Measurements from ENCODE around the gene FRAT2. TPM values are rescaled to one million over a fixed set of nuclear protein-coding genes. Genes with fewer than 3 reads are reported as not detected.

Gene FRAT2
- total and polyA plus RNA-seq, 4 experiments from 2014 or later: 13.1 to 30.4 (median 22.1) TPM

DNA sequence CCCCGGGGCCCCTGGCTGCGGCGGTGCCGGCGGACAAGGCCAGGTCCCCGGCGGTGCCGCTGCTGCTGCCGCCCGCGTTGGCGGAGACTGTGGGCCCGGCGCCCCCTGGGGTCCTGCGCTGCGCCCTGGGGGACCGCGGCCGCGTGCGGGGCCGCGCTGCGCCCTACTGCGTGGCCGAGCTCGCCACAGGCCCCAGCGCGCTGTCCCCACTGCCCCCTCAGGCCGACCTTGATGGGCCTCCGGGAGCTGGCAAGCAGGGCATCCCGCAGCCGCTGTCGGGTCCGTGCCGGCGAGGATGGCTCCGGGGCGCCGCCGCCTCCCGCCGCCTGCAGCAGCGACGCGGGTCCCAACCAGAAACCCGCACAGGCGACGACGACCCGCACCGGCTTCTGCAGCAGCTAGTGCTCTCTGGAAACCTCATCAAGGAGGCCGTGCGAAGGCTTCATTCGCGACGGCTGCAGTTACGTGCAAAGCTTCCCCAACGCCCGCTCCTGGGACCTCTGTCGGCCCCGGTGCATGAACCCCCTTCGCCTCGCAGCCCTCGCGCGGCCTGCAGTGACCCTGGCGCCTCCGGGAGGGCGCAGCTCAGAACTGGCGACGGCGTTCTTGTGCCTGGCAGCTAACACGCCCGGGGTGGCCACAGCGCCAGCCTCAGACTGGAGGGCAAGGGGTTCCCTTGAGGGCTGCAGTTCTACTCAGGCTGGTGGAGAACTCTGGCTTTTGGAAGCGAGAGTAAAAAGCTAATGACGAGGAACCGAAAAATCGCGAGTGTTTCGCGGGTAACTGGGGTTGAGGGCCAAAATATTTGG is 14.7 kb downstream of the FRAT2 start:
- H3K27me3 Mint-ChIP-seq: peaks cover 0 to 3% of the 10 kb centered on the region in 2 donors
- intact Hi-C loops (cut with micrococcal nuclease): loop anchor here (1.0 to 10.0 kb wide), 6 partner anchors 14 to 485 kb away; partner anchors contain the start of genes ARHGAP19, FRAT2, LCOR and MMS19
- H3K36me3 Mint-ChIP-seq: peaks cover 0 to 17% of the 10 kb centered on the region in 2 donors
- no peaks in the 10 kb centered on the region for H3K9me3 ChIP-seq (ENCODE audit: control insufficient read depth in 1 of 2, low read length in 2 of 2)
- peak overlapping the region; percentile 99 for H3K27ac ChIP-seq (ENCODE audit: low read depth, low read length)
- peak overlapping the region; percentile 90 to 98 (median 92) for H3K4me3 Mint-ChIP-seq
- ChIA-PET CTCF (ENCODE audit: partially characterized antibody) (interaction anchor here (0.7 to 3.5 kb wide), 11 partner anchors 9 to 81 kb away, joined by 3 to 18 read pairs (median 5); partner anchors contain the start of genes ARHGAP19, FRAT2 and RRP12), POLR2A (ENCODE audit: partially characterized antibody) (interaction anchor here (0.5 to 7.6 kb wide), 21 partner anchors 11 to 1190 kb away, joined by 3 to 265 read pairs (median 5); partner anchors contain the start of genes ARHGAP19, AVPI1, FRAT2 and R3HCC1L)
- peak overlapping the region; percentile 49 to 84 for H3K4me3 ChIP-seq (ENCODE audit: low read length in 2 of 2)
- peaks cover 16 to 44% (median 31%) of the 10 kb centered on the region in 4 donors for H3K4me1 Mint-ChIP-seq
- H3K27me3 ChIP-seq (ENCODE audit: insufficient read depth, low read length): no peaks in the 10 kb centered on the region
- H3K27ac Mint-ChIP-seq: peak overlapping the region; percentile 93 to 96 (median 94)
- peaks cover 0 to 1% (median 0%) of the 10 kb centered on the region in 8 donors for H3K9me3 Mint-ChIP-seq
- peak; percentile 61 to 72 (median 67) for DNase-seq
- peaks cover 21% of the 10 kb centered on the region for H3K4me1 ChIP-seq (ENCODE audit: insufficient read depth, low read length)
- H3K36me3 ChIP-seq (ENCODE audit: insufficient read depth, low read length): no peaks in the 10 kb centered on the region

GRCh38 chr10:97318772-97319651 is 15.5 kb downstream of the FRAT2 start, which contains the start of gene FRAT1:
FRAT1 (plus strand) TSS chr10:97319271; CDS start chr10:97319454, 183 bp downstream.
- Mint-ChIP-seq H3K9me3 (peaks cover 0 to 1% (median 0%) of the 10 kb centered on the region in 8 donors), H3K4me1 (peaks cover 16 to 44% (median 31%) of the 10 kb centered on the region in 4 donors), H3K36me3 (peaks cover 0 to 17% of the 10 kb centered on the region in 2 donors), H3K27ac (peak within 1 kb of the TSS; percentile 96 to 100 (median 99)), H3K4me3 (peak within 1 kb of the TSS; percentile 93 to 99 (median 96)), H3K27me3 (peaks cover 0 to 3% of the 10 kb centered on the region in 2 donors)
- Histone ChIP-seq H3K4me1 (ENCODE audit: insufficient read depth, low read length) (peaks cover 21% of the 10 kb centered on the region), H3K27me3 (ENCODE audit: insufficient read depth, low read length) (no peaks in the 10 kb centered on the region), H3K4me3 (ENCODE audit: low read length in 2 of 2) (peak within 1 kb of the TSS; percentile 50 to 84), H3K27ac (ENCODE audit: low read depth, low read length) (peak within 1 kb of the TSS; percentile 99), H3K9me3 (ENCODE audit: control insufficient read depth in 1 of 2, low read length in 2 of 2) (no peaks in the 10 kb centered on the region), H3K36me3 (ENCODE audit: insufficient read depth, low read length) (no peaks in the 10 kb centered on the region)
- POLR2A ChIA-PET (ENCODE audit: partially characterized antibody): interaction anchor here (0.5 to 7.6 kb wide), 23 partner anchors 11 to 1189 kb away, joined by 3 to 265 read pairs (median 5); partner anchors contain the start of genes ARHGAP19, AVPI1, FRAT2 and R3HCC1L
- DNase-seq: peak; percentile 90 to 97 (median 94)
- intact Hi-C loops (cut with micrococcal nuclease): loop anchor here (1.0 to 10.0 kb wide), 4 partner anchors 27 to 484 kb away; partner anchors contain the start of genes ARHGAP19, LCOR, MMS19 and RRP12
- CTCF ChIA-PET (ENCODE audit: partially characterized antibody): interaction anchor here (0.6 to 3.5 kb wide), 12 partner anchors 10 to 82 kb away, joined by 3 to 18 read pairs (median 5); partner anchors contain the start of genes FRAT2 and RRP12

- CTCF ChIA-PET (ENCODE audit: partially characterized antibody): interaction anchor here (1.1 kb wide), 1 partner anchor 18 kb away, joined by 5 read pairs; no protein-coding TSS in a partner anchor
- DNase-seq: no peak
- H3K27me3 Mint-ChIP-seq: peaks cover 0 to 3% of the 10 kb centered on the region in 2 donors
- H3K36me3 Mint-ChIP-seq: peaks cover 0 to 7% of the 10 kb centered on the region in 2 donors
- Histone ChIP-seq H3K9me3 (ENCODE audit: control insufficient read depth in 1 of 2, low read length in 2 of 2) (no peaks in the 10 kb centered on the region), H3K4me3 (ENCODE audit: low read length in 2 of 2) (no peak overlapping the region), H3K27me3 (ENCODE audit: insufficient read depth, low read length) (no peaks in the 10 kb centered on the region), H3K27ac (ENCODE audit: low read depth, low read length) (no peak overlapping the region), H3K36me3 (ENCODE audit: insufficient read depth, low read length) (no peaks in the 10 kb centered on the region), H3K4me1 (ENCODE audit: insufficient read depth, low read length) (peaks cover 5% of the 10 kb centered on the region)
- intact Hi-C loops (cut with micrococcal nuclease): loop anchor here (10.0 kb wide), 1 partner anchor 480 kb away; the partner anchor contains the start of gene LCOR
- peaks cover 0 to 1% (median 0%) of the 10 kb centered on the region in 8 donors for H3K9me3 Mint-ChIP-seq
- no peak overlapping the region for H3K27ac Mint-ChIP-seq
- peaks cover 3 to 14% (median 8%) of the 10 kb centered on the region in 4 donors for H3K4me1 Mint-ChIP-seq
- POLR2A ChIA-PET (ENCODE audit: partially characterized antibody): interaction anchor here (0.7 kb wide), 1 partner anchor 9 kb away, joined by 3 read pairs; no protein-coding TSS in a partner anchor
- H3K4me3 Mint-ChIP-seq: no peak overlapping the region
These were observed 19.9 kb downstream of the FRAT2 start for GRCh38 chr10:97314671-97315070.

GRCh38 chr10:97312897-97313296 is 21.6 kb downstream of the FRAT2 start:
- peaks cover 0 to 5% (median under 1%) of the 10 kb centered on the region in 4 donors for H3K4me1 Mint-ChIP-seq
- Histone ChIP-seq H3K36me3 (ENCODE audit: insufficient read depth, low read length) (no peaks in the 10 kb centered on the region), H3K4me1 (ENCODE audit: insufficient read depth, low read length) (peaks cover 3% of the 10 kb centered on the region), H3K9me3 (ENCODE audit: control insufficient read depth in 1 of 2, low read length in 2 of 2) (no peaks in the 10 kb centered on the region), H3K27ac (ENCODE audit: low read depth, low read length) (no peak overlapping the region), H3K27me3 (ENCODE audit: insufficient read depth, low read length) (no peaks in the 10 kb centered on the region), H3K4me3 (ENCODE audit: low read length in 2 of 2) (no peak overlapping the region)
- no peak overlapping the region for H3K4me3 Mint-ChIP-seq
- no peaks in the 10 kb centered on the region for H3K27me3 Mint-ChIP-seq
- intact Hi-C loops (cut with micrococcal nuclease): loop anchor here (10.0 kb wide), 1 partner anchor 478 kb away; the partner anchor contains the start of gene LCOR
- DNase-seq: no peak
- H3K27ac Mint-ChIP-seq: no peak overlapping the region
- peaks cover 0 to 1% (median 0%) of the 10 kb centered on the region in 8 donors for H3K9me3 Mint-ChIP-seq
- POLR2A ChIA-PET (ENCODE audit: partially characterized antibody): interaction anchor here (0.8 kb wide), 1 partner anchor 13 kb away, joined by 3 read pairs; no protein-coding TSS in a partner anchor
- no peaks in the 10 kb centered on the region for H3K36me3 Mint-ChIP-seq
- CTCF ChIA-PET (ENCODE audit: partially characterized antibody): interaction anchor here (1.3 to 1.5 kb wide), 2 partner anchors 15 to 34 kb away, joined by 3 to 4 read pairs; no protein-coding TSS in a partner anchor

DNA sequence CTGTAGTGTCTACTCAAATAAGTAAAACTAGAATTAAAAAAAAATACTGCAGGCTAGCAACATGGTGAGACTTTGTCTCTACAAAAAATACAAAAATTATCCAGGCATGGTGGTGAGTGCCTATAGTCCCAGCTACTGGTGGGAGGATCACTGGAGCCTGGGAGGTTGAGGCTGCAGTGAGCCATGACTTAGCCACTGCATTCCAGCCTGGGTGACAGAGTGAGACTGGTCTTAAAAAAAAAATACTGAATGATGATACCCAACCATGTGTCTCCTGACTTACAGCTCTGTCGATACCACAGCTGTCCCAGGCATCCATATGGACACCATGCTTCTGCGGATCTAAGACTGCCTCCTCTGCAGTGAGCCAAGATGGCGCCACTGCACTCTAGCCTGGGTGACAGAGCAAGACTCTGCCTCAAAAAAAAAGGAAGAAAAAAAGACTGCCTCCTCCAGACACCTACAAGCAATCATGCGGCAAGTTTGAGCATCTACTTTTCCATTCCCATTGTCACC is 23.4 kb downstream of the FRAT2 start:
- Histone ChIP-seq H3K27ac (ENCODE audit: low read depth, low read length) (no peak overlapping the region), H3K27me3 (ENCODE audit: insufficient read depth, low read length) (no peaks in the 10 kb centered on the region), H3K4me1 (ENCODE audit: insufficient read depth, low read length) (no peaks in the 10 kb centered on the region), H3K9me3 (ENCODE audit: control insufficient read depth in 1 of 2, low read length in 2 of 2) (no peaks in the 10 kb centered on the region), H3K36me3 (ENCODE audit: insufficient read depth, low read length) (no peaks in the 10 kb centered on the region), H3K4me3 (ENCODE audit: low read length in 2 of 2) (no peak overlapping the region)
- intact Hi-C loops (cut with micrococcal nuclease): loop anchor here (10.0 kb wide), 1 partner anchor 476 kb away; the partner anchor contains the start of gene LCOR
- Mint-ChIP-seq H3K27me3 (no peaks in the 10 kb centered on the region), H3K27ac (no peak overlapping the region), H3K9me3 (peaks cover 0 to 1% (median 0%) of the 10 kb centered on the region in 8 donors), H3K4me1 (no peaks in the 10 kb centered on the region), H3K36me3 (no peaks in the 10 kb centered on the region), H3K4me3 (peak overlapping the region in 1 of 8 donors; percentile 41)
- POLR2A ChIA-PET (ENCODE audit: partially characterized antibody): no interaction called here
- CTCF ChIA-PET (ENCODE audit: partially characterized antibody): no interaction called here
- no peak for DNase-seq
